GM12872 (cell line): ENCODE measurements around the gene XPNPEP3.
A peak's percentile ranks its signal among the peaks of the same experiment; 100 is the strongest.

Experiments
- TF ChIP-seq, protein P1 (sequence below): IDR thresholded peaks from 3 replicates; pipeline ENCODE4 v1.5.1; 2011; ENCODE audit warnings: low read depth, mild to moderate bottlenecking, low read length, moderate library complexity; ENCODE audit not compliant: insufficient read depth

The XPNPEP3 gene

GRCh38 chr22:40856513-40857308, at the start of gene XPNPEP3, which contains the start of gene ST13:
Gene XPNPEP3 (plus strand): TSS chr22:40857148. CDS start chr22:40857182, 34 bp downstream.
Gene ST13 (minus strand): TSS chr22:40856639. CDS start chr22:40856540, 99 bp downstream.
- TF ChIP-seq, protein P1, sequence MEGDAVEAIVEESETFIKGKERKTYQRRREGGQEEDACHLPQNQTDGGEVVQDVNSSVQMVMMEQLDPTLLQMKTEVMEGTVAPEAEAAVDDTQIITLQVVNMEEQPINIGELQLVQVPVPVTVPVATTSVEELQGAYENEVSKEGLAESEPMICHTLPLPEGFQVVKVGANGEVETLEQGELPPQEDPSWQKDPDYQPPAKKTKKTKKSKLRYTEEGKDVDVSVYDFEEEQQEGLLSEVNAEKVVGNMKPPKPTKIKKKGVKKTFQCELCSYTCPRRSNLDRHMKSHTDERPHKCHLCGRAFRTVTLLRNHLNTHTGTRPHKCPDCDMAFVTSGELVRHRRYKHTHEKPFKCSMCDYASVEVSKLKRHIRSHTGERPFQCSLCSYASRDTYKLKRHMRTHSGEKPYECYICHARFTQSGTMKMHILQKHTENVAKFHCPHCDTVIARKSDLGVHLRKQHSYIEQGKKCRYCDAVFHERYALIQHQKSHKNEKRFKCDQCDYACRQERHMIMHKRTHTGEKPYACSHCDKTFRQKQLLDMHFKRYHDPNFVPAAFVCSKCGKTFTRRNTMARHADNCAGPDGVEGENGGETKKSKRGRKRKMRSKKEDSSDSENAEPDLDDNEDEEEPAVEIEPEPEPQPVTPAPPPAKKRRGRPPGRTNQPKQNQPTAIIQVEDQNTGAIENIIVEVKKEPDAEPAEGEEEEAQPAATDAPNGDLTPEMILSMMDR: peak; percentile 37; the same call in 1 of the 3 replicates

DNA sequence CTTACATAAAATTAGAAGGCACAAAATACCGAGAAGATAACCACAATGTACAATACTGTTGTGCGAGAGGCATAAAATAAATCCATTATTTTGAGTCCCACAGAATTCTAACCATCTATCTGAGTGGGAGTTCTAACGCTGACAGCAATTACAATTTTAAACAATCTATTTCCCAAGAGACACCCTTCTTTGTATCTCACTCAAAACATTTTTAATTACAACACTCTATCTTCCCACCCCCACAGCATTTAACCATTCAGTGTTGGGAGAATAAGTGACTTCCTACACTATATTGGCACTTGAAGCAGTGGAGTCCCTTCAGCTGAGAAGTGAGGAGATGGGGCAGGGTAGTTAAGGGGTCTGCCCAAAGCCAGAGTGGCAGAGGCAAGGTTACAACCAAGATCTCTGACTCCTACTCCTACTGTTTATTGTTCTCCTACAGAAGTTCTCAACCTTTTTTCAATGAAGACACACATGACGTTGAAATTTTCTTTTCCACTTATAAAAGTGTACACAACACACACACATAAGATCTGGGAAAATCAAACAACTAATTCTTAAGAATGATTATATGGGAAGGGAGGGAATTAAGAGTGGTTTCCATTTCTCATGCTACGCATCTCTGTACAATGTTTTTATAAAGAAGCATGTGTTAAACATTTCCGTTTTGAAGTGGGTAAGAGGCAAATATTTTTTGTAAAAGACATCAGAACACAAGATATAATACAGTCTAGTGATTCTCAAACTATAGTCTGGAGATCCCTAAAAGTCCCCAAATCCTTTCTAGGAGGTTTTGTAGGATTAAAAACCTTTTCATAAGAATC, 48.7 kb upstream of the XPNPEP3 start:
- TF ChIP-seq, protein P1: no peak

- TF ChIP-seq, protein P1: no peak
Measured at GRCh38 chr22:40813912-40814315, 43.0 kb upstream of the XPNPEP3 start.

DNA sequence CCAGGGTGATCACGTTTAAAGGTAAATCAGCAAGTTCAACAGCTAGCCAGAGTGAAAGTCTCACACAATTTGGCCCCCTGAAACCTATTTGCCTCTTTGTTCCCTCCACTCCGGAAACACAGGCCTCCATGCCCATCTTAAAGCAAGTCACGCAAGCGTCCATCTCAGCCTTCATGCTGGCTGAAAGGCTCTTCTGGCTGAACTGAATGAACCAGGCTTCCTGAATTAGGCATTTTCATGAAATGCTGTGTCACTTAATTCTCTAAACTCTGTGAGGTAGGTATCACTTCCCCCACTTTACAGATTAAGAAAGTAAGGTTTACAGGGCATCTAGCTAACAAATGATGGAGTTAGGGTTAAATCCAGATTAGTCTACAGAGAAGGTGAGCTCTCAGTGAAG, 39.2 kb upstream of the XPNPEP3 start:
- TF ChIP-seq, protein P1: no peak

DNA sequence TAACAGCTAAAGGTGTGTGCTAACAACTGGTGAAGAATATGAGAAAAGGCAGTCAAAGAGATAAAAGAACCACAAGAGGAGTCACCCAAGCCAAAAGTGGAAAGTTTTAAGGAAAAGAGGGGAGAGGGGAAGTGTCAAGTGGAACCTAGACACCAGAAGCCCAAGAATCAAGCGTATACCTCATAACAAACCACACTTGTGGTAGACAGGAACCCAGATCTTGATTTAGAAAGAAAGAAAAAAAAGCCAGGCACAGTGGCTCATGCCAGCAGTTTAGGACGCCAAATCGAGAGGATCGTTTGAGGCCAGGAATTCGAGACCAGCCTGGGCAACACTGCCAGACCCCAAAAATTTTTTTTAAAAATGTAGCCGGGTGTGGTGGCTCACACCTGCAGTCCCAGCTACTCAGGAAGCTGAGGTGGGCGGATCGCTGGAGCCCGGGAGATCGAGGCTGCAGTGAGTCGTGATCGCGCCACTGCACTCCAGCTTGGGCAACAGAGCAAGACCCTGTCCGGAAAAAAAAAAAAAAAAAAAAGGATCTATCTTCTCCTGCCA, 38.7 kb upstream of the XPNPEP3 start:
- TF ChIP-seq, protein P1: no peak

GRCh38 chr22:40818747-40819598, 38.0 kb upstream of the XPNPEP3 start, which contains the start of gene SLC25A17:
Gene SLC25A17 (minus strand): TSS chr22:40819346. CDS start chr22:40819248, 98 bp downstream.
- TF ChIP-seq, protein P1: peak; percentile 60
